ENCODE measurements around the gene MRTFB.

DNA sequence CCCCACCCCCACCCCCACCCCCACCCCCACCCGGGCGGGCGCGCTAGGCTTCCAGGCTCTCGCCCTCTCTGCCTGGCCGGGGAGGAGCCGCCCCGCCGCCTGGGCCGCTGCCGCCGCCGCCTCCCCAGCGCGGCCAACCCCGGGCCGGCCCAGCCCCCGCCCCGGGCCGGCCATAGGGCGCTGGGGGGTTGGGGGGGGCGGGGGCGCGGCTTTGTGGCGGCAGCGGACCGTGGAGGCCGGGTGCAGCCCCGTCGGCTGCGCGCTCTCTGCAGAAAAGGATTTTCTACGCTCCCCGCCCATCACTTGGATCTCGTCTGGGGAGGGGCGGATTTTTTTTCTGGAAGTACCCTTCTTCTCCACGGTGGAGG, 230.9 kb downstream of the MRTFB start:
- TF ChIP-seq TARDBP (IDR thresholded peaks at IDR 0.05) (no peak), BHLHE40 (IDR thresholded peaks at IDR 0.05; ENCODE audit: borderline replicate concordance) (no peak), ARNT (IDR thresholded peaks at IDR 0.05) (no peak), SP1 (IDR thresholded peaks at IDR 0.05) (no peak), ELF4 (IDR thresholded peaks at IDR 0.05) (no peak), PKNOX1 (IDR thresholded peaks at IDR 0.05) (no peak), ZNF384 (IDR thresholded peaks at IDR 0.05) (no peak), FOXK2 (IDR thresholded peaks at IDR 0.05) (no peak), FOXM1 (IDR thresholded peaks at IDR 0.05; ENCODE audit: borderline replicate concordance) (no peak; the same call in 1 of the 2 replicates), L3MBTL2 (conservative IDR thresholded peaks at IDR 0.05) (no peak), SUZ12 (IDR thresholded peaks at IDR 0.05) (no peak), NFRKB (IDR thresholded peaks at IDR 0.05) (no peak)

All from HEK293T (cell line).